GM18526 (cell line): Measurements from ENCODE around the gene SLC22A1.

Experiments used
- POLR2A ChIP-seq: IDR thresholded peaks from 3 replicates; pipeline ENCODE4 v1.6.1; 2011; ENCODE audit not compliant: insufficient read length; ENCODE audit errors: extremely low read depth

Gene SLC22A1

DNA sequence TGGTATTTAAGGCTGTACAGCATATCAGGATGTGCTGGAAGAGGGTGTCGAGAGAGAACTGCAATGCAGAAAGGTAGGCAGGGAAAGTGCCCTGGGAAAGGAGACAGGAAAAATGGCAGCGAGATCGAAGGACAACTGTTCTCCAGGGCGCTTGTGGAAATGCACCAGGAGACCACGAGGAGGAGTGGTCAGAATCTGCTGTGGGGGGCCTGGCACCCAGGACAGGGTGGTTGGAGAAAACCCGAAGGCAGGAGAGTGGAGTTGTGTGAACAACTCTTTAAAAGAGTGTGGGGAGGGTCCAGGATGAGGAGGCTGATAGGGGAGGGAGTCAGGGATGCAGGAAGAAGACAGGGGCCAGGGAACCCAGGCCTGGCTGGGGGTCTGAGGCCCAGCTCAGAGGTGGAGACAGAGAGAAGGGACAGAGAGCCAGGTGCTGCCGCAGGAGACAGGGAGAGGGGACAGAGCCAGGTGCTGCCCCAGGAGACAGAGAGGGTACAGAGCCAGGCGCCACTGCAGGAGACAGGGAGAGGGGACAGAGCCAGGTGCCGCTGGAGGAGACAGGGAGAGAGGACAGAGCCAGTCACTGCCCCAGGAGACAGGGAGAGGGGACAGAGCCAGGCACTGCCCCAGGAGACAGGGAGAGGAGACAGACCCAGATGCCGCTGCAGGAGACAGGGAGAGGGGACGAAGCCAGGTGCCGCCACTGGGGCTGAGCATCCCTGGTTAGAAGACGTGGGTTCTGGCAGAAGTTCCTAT, 9.3 kb downstream of the SLC22A1 start:
- no peak for TF ChIP-seq POLR2A

DNA sequence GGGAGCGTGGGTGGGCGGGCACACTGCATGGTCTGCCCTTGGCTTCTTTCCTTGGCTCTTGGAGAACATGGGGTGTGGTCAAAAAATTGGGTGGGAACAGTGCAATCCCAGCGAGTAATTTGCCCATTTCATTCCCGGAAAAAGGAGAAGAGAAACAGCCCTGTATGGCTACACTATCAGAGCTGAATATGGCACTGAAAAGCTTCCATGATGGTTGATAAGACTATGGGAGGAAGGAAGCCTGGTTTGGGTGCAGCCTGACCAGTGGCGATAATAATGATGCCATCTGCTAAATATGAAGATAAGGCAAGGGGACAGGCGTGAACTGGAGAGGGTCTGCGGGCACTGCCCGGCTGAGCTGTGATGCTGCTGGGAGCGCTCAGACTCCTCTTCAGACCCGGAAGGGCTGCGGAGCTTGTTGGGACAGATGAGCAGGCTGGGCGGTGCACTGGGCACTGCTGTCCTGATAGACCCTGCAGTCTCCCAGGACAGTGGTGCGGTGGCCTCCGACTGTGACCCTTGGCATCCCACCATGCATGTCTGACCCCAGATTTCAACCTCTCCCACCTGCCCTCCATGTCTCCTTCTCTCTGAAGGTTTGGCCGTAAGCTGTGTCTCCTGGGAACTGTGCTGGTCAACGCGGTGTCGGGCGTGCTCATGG, 10.2 kb downstream of the SLC22A1 start:
- no peak for TF ChIP-seq POLR2A

DNA sequence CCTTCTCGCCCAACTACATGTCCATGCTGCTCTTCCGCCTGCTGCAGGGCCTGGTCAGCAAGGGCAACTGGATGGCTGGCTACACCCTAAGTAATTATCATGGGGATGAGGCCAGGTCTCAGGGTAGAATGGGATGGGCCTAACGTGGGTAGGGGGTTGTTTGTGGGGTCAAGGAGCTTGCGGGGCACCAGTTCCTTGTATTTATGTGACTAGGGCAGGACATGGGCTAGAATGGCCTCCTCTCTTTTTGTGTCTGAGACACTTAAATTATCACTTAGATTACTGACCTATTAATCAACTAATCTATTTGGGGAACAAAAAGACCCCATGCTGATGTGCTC, 10.7 kb downstream of the SLC22A1 start:
- no peak for TF ChIP-seq POLR2A

DNA sequence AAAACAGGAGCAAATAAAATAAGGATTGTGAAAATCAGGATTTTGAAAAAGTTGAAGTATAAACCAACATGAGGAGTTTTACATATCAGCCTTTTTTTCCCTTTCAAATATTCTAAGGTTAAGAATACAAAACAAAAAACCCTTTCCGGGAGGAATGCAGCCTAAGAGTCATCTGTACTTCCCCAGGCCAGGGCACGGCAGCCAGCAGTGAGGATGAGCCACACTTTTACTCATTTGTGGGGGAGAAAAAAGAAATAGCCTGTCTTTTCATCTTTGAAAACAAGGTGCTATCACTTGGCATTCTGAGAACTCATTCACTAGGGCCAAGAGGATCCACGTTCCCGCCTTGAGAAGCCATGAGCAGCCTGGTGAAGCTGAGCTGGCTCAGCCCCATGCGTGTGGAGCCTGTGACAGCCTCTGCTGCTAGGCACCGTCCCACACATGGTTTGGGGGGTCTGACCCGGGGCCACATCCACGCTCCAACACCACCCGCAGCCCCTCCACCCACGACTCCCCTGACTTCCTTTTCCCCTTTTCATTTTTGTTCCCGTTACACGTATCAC, 11.2 kb downstream of the SLC22A1 start:
- TF ChIP-seq POLR2A, result no peak

DNA sequence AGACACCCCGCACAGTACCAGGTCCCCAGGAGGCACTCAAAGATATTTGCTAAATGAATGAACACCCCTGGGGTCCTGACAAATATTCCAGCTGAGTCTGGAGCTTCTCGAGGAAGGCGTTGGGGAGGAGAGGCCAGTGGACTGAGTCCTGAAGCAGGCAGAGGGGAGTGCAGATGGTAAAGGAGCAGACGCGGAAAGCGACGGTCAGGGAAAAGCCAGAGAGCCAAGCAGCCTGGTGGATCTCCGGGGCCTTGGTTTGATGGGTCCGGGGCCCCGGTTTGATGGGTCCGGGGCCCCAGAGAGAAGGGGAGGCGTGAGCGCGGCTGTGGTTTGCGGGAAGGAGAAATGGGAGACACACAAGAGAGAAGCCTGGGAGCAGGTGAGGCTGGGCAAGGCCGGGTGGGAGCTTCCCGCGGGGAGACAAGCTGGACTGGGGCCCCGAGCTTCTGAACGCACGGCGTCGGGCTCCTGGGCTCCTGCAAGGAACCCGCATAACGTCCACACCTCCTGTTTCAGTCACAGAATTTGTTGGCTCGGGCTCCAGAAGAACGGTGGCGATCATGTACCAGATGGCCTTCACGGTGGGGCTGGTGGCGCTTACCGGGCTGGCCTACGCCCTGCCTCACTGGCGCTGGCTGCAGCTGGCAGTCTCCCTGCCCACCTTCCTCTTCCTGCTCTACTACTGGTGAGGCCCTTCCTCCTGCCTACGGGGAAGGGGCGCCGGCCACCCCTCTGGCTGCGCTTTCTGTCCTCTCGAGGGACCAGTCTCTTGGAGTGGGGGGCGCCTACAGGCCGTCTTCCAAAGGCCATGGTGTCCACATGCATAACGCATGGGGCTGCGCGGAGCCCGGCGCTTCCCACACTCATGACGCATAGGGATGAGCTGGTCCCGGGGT, 12.1 kb downstream of the SLC22A1 start:
- no peak for TF ChIP-seq POLR2A

DNA sequence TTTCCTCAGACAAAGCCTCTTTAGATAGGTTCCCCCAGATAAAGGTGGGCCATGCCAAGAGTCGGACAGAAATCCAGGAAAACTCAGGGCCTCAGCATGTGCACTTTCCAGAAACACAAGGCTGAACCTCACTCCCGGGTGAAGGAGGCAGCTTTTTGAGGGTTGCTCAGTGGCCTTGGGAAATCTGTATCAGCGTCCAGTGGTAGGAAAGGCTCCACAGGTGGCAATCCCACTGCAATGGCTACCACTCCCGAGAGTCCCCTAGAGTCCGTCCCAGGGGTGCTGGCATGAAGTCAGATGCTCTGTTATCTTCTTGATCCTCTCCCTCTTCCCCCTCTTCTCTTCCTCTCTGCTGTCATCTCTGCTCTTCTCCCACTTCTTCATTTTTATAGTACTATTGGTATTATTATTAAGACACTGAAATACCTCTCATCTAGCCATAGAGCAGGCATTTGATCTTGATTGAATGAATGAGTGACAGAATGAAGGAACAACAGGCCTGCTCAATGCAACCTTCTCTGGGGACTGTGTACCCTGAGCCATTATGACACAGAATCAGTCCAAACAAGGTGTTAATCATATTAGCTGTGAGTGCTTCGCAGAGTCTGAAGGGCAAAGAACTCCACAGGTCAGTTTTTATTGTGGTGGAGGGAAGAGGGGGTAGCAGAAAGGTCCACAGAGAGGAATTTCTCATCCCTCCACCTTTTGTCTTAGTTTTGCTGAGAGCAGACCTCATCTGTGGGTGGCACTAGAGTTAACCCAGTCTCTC, 13.3 kb downstream of the SLC22A1 start:
- TF ChIP-seq POLR2A, result no peak

DNA sequence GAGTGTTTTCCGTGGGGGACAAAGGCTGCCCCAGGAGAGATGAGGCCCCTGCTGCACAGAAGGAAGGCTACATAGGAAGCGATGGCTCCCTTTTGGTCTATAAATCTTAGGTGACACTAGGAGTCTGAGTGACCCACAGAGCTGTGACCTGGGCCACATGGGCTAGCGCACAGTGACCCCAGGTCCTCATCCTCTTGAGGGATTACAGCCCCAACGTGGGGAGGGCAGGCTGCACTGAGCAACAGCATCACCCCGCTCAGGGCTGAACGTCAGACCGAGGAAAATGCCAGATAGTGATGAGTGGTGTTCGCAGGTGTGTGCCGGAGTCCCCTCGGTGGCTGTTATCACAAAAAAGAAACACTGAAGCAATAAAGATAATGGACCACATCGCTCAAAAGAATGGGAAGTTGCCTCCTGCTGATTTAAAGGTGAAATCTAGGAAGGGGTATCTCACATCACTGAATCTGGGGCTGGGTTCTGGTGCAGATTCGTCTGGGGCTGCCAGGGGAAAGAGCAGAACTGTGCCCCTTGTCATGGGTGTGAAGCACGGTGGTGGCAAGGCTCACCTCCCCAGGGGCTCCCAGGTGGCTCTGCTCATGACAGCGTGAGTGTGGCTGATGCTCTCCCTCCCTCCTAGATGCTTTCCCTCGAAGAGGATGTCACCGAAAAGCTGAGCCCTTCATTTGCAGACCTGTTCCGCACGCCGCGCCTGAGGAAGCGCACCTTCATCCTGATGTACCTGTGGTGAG, 14.5 kb downstream of the SLC22A1 start:
- no peak for TF ChIP-seq POLR2A

DNA sequence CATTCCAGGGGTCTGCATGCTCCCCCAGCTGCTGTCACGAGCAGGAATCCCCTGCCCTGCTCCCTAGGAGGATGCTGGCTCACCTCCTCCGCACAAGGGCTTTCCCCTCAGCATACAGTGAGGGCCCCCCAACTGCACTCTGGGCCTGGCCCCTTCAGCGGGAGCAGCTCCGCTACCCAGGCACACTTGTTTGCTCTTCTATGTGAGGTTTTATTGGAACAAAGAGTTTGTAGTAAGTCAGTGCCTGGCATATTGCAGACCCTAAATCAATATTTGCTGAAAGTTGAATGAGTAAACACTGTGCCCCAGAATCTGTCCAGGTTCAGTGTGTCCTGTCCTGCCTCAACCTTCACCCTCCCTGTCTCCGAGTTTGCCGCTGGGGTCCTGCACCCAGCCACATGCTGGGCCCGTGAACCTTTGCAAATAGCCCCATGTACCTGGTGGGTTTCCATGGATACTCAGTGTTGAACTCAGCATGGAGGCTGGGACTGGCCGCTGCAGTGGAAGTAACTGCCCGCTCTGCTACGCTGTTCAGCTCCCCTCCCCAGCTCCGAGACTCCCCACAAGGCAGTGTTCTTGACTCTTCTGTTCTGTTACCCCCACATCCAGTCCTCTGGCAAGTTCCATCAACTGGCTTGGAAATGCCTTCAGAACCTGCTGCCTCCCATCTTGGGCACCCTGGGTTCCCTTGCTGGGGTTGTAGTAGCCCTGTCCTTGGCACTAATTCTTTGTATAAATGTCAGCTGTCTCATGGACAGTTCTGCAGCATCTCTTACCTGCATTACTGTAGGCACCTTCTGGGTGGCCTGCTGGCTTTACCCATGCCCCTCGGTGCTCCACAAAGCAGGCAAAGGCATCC, 15.7 kb downstream of the SLC22A1 start:
- no peak for TF ChIP-seq POLR2A

DNA sequence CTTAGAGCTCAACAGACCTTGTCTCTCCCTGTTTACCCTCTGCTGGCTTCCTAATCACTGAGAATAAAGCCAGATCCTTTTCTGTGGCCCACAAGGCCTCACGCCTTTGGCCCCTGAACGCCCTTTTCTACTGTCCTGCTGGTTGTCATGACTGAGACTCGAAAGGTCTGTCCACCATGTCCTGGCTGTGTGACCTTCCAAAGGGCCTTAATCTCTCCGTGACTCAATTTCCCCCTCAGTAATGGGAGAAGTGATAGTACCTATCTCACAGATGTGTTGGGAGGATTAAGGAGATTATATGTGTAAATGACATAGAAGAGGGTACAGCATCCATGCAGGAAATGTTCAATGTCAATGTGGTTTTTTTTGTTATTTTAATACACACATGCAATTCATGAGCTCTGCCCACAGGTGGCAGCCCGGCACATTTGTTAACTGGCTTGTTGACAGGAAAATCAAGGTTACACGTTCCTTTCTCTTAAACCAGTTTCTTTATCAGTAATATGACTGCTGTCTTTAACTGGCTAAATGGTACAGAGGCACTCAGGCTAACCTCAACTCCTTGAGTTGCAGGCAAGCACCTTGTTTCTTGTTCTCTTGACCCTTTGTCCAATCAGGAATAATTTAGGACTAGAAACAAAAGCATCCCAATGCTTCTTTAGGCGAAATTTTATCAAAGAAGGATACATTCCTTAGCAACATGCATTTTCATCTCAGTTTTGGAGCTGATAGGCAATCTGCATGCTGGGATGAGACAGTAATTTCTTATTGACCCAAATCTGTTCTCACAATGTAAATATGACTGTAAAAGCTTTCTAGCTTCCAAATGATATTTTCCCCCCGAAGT, 16.6 kb downstream of the SLC22A1 start:
- TF ChIP-seq POLR2A, result no peak

DNA sequence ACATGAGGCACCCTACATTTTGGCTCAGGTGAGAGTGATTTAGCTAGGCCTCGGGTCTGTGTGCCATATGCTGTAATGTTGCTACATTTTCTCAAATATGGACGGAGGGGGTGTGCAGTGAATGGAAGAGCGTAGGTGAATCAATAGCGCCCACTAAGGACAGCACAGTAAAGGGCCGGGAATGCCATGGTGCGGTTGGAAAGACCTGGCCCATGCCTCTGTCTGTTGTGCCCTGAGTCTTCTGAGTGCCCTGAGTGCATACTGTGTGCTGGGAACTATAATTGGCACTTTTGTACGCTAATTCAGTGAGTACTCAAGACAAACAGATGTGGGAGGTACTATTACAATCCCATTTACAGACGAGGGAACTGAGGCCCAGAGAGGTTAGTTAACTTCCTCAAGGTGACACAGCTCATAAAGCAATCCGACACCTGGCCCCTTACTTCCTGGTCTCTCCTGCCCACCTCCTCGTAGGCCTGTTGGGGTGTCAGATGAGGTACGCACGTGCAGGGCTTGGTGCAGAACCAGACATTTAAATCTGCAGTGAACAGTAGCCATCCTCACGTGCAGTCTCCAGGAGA, 17.3 kb downstream of the SLC22A1 start:
- no peak for TF ChIP-seq POLR2A

DNA sequence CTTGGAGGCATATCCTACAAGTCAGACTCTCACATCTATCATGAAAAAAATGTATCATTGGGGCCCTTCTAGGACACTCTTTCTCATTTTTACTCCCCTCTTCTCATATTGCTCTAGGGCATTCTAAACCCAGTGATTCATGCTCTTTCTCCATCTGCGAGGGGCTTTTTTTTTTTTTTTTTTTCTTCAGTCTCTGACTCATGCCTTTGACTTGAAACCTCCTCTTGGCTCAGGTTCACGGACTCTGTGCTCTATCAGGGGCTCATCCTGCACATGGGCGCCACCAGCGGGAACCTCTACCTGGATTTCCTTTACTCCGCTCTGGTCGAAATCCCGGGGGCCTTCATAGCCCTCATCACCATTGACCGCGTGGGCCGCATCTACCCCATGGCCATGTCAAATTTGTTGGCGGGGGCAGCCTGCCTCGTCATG, 17.8 kb downstream of the SLC22A1 start:
- no peak for TF ChIP-seq POLR2A
